Karpas-422 (cell line): ENCODE measurements around the gene MX2. TPM values are rescaled to one million over a fixed set of nuclear protein-coding genes. Genes with fewer than 3 reads are reported as not detected.

Source experiments
- DNase-seq: peaks from one replicate; pipeline ENCODE4 v3.0.0-alpha.2; 2015
- H2AFZ ChIP-seq: fragments of 200-600 bp; sonication (generic); 2 replicates; pipeline ENCODE4 v1.6.1; 2014; ENCODE audit warnings: antibody characterized with exemption, low read length, mixed read lengths
- H3K27ac ChIP-seq: fragments of 200-600 bp; sonication (generic); 2 replicates; pipeline ENCODE4 v1.5.1; 2014; ENCODE audit warnings: mild to moderate bottlenecking, low read length, moderate library complexity
- H3K27me3 ChIP-seq: fragments of 200-600 bp; sonication (generic); 2 replicates; pipeline ENCODE4 v1.6.1; 2014; ENCODE audit warnings: low read length, mixed read lengths
- H3K36me3 ChIP-seq: fragments of 200-600 bp; sonication (generic); 2 replicates; pipeline ENCODE4 v1.6.1; 2014; ENCODE audit warnings: low read length, mixed read lengths; ENCODE audit not compliant: insufficient read depth
- H3K4me1 ChIP-seq: fragments of 200-600 bp; sonication (generic); 2 replicates; pipeline ENCODE4 v1.6.1; 2014; ENCODE audit warnings: mild to moderate bottlenecking, low read length, mixed read lengths
- H3K4me2 ChIP-seq: fragments of 200-600 bp; sonication (generic); 2 replicates; pipeline ENCODE4 v1.6.1; 2014; ENCODE audit warnings: low read length, low read depth, mild to moderate bottlenecking; ENCODE audit not compliant: poor library complexity, severe bottlenecking
- H3K4me3 ChIP-seq: fragments of 200-600 bp; sonication (generic); 2 replicates; pipeline ENCODE4 v1.5.1; 2014; ENCODE audit warnings: mild to moderate bottlenecking, antibody characterized with exemption, low read length, mixed read lengths
- H3K79me2 ChIP-seq: fragments of 200-600 bp; sonication (generic); 2 replicates; pipeline ENCODE4 v1.6.1; 2014; ENCODE audit warnings: mild to moderate bottlenecking, low read length, mixed read lengths
- H3K9ac ChIP-seq: fragments of 200-600 bp; sonication (generic); 2 replicates; pipeline ENCODE4 v1.6.0; 2014; ENCODE audit warnings: low read length
- H3K9me2 ChIP-seq: fragments of 200-600 bp; sonication (generic), shearing (Covaris generic); replicated peaks from 2 replicates; pipeline ENCODE4 v1.6.0; 2014; ENCODE audit warnings: mild to moderate bottlenecking, low read length, moderate library complexity; ENCODE audit not compliant: insufficient read depth
- H3K9me3 ChIP-seq: fragments of 300-700, 200-600 bp; sonication (generic); 2 replicates; pipeline ENCODE4 v1.6.1; 2014; ENCODE audit warnings: low read length, mixed read lengths
- H4K20me1 ChIP-seq: fragments of 200-600 bp; sonication (generic); 2 replicates; pipeline ENCODE4 v1.6.1; 2014; ENCODE audit warnings: mild to moderate bottlenecking, antibody characterized with exemption, low read length, low read depth; ENCODE audit not compliant: insufficient read depth
- total RNA-seq: library from RNA; depleted of rRNA; stranded (reverse); fragments of >200 nt; shearing (Covaris generic); gene quantifications from 2 replicates; pipeline ENCODE4 v1.2.3, GENCODE V29; 2014; ENCODE audit warnings: low replicate concordance

MX2 gene
- total RNA-seq, 1 experiment from 2014 or later: 27.8 TPM

DNA sequence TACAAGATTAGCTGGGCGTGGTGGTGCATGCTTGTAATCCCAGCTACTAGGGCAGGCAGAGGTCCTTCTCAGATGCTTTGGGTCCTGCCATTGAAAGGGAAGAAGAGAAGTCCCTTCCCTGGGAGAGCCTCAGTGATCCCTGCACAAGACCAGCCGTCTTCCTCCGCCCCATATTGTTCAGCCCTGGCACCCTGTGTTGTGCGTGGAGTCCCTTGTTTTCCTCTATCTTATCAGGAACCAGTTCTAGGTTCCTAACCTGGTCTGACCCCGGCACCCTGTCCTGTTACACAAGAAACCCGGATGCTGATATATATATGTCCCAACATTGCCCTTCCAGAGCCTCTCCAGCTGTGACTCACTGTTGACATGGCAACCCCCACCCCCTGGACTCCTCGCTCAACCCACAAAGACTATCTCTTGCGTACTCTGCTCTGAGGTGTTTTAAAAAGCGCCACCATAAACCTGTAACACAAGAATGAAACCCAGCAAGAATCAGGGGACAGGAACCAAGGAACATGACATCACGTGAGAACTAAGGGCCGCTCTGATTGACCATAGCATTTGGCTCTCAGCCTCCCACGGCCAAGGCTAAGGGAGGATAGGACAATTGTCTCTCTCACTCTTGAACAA, 4.8 kb downstream of the MX2 start:
- peaks cover 17% of the 10 kb centered on the region for H3K79me2 ChIP-seq
- H3K9me3 ChIP-seq: no peaks in the 10 kb centered on the region
- no peaks in the 10 kb centered on the region for H3K36me3 ChIP-seq
- peak overlapping the region; percentile 92 for H3K27ac ChIP-seq
- peak overlapping the region; percentile 67 for H3K4me2 ChIP-seq
- no peak overlapping the region; the same call in 1 of the 2 replicates for H2AFZ ChIP-seq
- peaks cover 64% of the 10 kb centered on the region for H3K4me1 ChIP-seq
- peak overlapping the region; percentile 57 for H3K4me3 ChIP-seq
- H3K9ac ChIP-seq: peak overlapping the region; percentile 65
- no peaks in the 10 kb centered on the region for H4K20me1 ChIP-seq
- DNase-seq: peak; percentile 60
- H3K9me2 ChIP-seq: no peaks in the 10 kb centered on the region
- H3K27me3 ChIP-seq: no peaks in the 10 kb centered on the region

DNA sequence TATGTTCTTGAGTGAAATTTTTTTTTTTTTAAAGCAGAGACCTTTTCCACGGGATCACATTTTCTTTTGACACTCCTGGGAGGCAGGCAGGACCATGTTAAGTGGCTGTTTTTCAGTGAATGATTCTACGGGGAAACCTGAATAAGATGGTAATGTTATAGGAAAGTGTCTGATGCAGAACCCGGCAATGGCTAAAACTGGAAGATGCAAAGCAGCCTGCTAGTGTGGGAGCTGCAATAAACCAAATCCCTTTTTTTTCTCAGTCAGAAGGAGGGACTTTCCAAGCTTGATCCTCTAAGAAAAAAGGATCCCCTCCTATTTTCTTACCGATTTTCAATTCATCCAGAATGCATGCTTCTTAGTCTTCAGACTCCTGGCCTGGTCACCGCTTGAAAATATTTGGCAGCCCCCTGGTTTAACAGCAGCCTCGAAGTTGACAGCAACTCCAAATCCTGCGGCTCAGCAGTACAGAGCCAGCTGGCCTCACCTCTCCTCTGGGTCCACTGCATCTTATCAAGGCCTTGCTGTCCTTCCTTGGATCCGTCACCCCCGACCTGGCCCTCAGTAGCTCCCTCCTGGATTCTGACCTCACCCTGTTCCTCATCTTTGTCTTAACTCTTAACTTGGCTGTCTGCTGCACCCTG, 5.6 kb downstream of the MX2 start:
- no peaks in the 10 kb centered on the region for H3K27me3 ChIP-seq
- peak; percentile 58 for DNase-seq
- no peaks in the 10 kb centered on the region for H3K9me2 ChIP-seq
- no peaks in the 10 kb centered on the region for H4K20me1 ChIP-seq
- no peaks in the 10 kb centered on the region for H3K36me3 ChIP-seq
- 0 out of 2 replicates have a peak overlapping the region, but pooled peaks have one; percentile 2 for H2AFZ ChIP-seq
- H3K79me2 ChIP-seq: peaks cover 25% of the 10 kb centered on the region
- no peaks in the 10 kb centered on the region for H3K9me3 ChIP-seq
- peak overlapping the region; percentile 65 for H3K9ac ChIP-seq
- peaks cover 56% of the 10 kb centered on the region for H3K4me1 ChIP-seq
- H3K4me2 ChIP-seq: peak overlapping the region; percentile 67
- H3K27ac ChIP-seq: peak overlapping the region; percentile 92
- H3K4me3 ChIP-seq: peak overlapping the region; percentile 57

DNA sequence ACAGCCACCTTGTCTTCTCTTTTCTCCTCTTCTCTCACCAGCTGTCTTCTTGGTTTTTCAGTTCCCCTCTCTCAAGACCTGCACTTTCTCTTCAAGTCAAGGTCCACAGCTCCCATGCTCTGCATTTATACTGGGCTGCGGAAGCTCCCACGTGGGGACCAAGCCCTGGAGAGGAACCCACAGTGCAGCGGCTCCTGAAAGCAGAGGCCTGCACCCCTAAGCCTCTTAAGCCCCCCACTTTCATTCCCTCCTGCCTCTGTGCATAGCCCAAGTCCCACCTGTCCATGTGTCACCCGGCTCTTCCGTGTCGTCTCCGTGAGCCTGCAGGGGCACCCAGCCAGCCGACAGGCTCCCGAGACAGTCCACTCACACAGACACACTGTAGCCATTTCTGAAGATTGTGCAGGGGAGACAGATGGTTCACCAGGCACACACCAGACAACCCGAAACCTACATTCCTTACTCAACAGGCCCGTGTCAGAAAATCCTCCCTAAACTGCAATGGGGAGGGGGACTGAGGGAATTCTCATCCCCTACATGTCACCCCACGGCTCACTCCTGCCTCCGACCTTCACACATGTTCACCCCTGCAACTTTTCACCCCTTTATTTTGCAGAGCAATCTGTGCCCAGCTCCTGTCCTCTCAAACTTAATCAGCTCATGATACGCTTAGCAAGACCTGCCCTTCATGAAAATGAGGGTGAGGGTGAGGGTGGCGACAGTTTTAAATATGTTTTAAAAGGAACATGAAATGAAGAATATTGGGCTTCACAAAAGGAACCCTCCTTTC, 6.3 kb downstream of the MX2 start:
- H3K27ac ChIP-seq: peak overlapping the region; percentile 92
- no peaks in the 10 kb centered on the region for H3K36me3 ChIP-seq
- no peaks in the 10 kb centered on the region for H3K9me3 ChIP-seq
- H3K4me3 ChIP-seq: peak overlapping the region; percentile 57
- peak; percentile 85 for DNase-seq
- peak overlapping the region; percentile 67 for H3K4me2 ChIP-seq
- peaks cover 32% of the 10 kb centered on the region for H3K79me2 ChIP-seq
- no peaks in the 10 kb centered on the region for H3K27me3 ChIP-seq
- peak overlapping the region; percentile 65 for H3K9ac ChIP-seq
- peak overlapping the region; percentile 2; the same call in 1 of the 2 replicates for H2AFZ ChIP-seq
- H4K20me1 ChIP-seq: no peaks in the 10 kb centered on the region
- peaks cover 50% of the 10 kb centered on the region for H3K4me1 ChIP-seq
- H3K9me2 ChIP-seq: no peaks in the 10 kb centered on the region

DNA sequence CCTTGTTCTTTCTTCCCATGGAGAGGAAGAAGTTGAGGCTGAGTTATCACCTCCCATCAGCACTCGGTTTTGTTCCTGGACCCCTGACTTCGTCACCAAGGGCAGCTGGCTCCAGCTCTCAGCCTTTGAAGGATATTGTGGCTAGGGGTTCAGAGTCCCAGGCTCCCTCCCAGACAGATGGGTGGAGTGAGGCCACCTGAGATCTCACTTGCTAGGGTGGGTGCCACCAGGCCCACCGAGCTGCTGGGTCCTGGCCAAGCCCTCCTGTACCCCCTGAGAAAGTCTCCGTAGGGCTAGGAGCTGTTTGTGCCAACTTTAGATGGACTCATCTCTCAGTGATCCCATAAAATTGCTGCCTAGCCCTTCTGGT, 6.9 kb downstream of the MX2 start:
- Histone ChIP-seq H3K79me2 (peaks cover 33% of the 10 kb centered on the region), H3K9me2 (no peaks in the 10 kb centered on the region), H3K4me2 (peak overlapping the region; percentile 67), H2AFZ (peak overlapping the region; percentile 2; the same call in 1 of the 2 replicates), H3K4me3 (peak overlapping the region; percentile 57), H3K36me3 (no peaks in the 10 kb centered on the region), H3K27ac (peak overlapping the region; percentile 92), H3K27me3 (no peaks in the 10 kb centered on the region), H3K4me1 (peaks cover 50% of the 10 kb centered on the region), H3K9me3 (no peaks in the 10 kb centered on the region), H4K20me1 (no peaks in the 10 kb centered on the region), H3K9ac (peak overlapping the region; percentile 65)
- peak; percentile 58 for DNase-seq

DNA sequence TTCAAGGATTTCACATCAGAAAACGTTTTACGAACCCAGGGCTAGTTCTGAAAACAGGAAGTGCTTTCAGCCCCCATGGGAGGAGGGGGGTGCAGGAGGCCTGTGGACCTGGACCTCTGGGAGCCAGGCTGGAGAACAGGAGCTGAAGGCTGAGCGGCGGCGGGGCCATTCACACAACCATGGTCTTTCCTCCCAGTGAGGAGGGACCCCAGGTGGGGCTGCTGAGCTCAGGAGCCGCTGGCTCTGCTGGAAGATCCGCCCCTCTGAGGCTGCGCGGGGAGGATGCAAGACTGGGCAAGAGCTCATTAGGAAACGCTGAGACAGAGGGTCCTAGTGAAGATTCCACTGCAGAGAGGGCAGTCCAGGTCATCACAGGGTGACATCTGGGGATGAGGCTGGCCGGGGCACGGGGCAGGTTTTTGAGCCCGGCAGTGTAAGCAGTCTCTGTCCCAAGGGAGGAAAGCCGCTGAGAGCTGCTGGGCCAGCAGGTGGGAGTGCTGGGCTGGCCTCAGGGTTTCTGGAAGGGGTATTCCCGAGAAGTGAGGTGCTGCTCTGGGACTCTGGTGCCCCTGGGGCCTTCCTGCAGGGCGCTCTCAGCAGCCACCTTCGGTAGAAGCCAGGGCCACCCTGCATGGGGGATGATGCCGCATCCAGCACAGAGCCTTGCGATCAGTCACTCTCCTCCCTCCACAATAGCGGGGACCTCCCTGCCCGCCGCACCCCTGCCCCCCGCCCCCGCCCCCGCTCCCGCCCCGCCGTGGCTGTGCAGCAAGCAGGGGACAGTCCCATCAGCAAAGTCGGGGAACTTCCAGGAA, 7.5 kb downstream of the MX2 start:
- no peaks in the 10 kb centered on the region for H3K27me3 ChIP-seq
- no peaks in the 10 kb centered on the region for H3K9me2 ChIP-seq
- H3K9me3 ChIP-seq: no peaks in the 10 kb centered on the region
- H3K4me1 ChIP-seq: peaks cover 50% of the 10 kb centered on the region
- H3K27ac ChIP-seq: peak overlapping the region; percentile 92
- H3K9ac ChIP-seq: peak overlapping the region; percentile 65
- peak overlapping the region; percentile 67 for H3K4me2 ChIP-seq
- no peaks in the 10 kb centered on the region for H3K36me3 ChIP-seq
- no peaks in the 10 kb centered on the region for H4K20me1 ChIP-seq
- peak; percentile 88 for DNase-seq
- H3K4me3 ChIP-seq: peak overlapping the region; percentile 57
- H3K79me2 ChIP-seq: peaks cover 33% of the 10 kb centered on the region
- H2AFZ ChIP-seq: no peak overlapping the region

DNA sequence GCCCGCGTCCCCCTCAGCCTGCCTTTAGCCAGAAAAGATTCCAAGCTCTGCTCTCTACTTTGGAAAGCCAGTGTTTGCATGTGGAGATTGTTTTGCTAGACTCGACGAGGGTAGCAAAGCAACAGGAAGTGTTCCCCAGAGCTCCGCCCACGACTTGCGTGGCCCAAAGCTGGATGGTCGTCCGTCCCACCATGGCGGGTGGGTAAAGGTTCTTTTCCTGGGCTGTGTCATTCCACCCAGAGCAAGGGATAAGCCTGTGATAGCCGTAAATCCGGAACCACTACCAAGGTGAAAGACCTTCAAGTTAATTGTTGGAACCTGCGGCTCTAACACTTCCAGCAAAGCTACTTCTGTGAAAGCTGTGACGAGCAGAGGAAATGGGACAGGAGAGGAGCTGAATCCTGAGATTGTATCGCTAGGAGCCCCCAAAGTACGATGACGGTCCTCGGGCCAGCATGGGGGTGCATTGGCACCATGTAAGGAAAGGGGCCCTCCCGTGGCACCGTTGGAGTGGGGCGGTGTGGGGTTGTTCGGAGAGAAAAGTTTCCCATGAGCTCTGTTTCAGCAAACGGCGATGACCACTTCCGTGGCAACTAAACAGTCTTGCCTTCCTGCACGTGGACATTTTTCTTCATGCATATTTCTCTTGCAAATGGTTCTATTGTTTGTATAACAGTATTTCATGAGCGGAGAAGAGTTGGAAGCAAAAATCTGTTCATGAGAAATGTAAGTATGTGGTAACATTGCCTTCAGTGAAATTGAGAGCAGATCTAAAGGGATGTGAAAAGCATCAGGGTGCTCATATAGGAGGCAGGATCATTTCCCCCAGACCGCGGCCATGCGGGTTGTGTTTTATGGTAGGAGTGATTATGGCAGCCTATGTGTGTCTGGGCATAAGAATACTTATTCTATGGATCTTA, 8.4 kb downstream of the MX2 start:
- Histone ChIP-seq H3K9me2 (no peaks in the 10 kb centered on the region), H3K27me3 (no peaks in the 10 kb centered on the region), H4K20me1 (no peaks in the 10 kb centered on the region), H2AFZ (peak overlapping the region; percentile 85; the same call in 1 of the 2 replicates), H3K4me1 (peaks cover 50% of the 10 kb centered on the region), H3K36me3 (no peaks in the 10 kb centered on the region), H3K4me3 (peak overlapping the region; percentile 57), H3K4me2 (peak overlapping the region; percentile 67), H3K27ac (peak overlapping the region; percentile 92), H3K9me3 (no peaks in the 10 kb centered on the region), H3K9ac (peak overlapping the region; percentile 65), H3K79me2 (peaks cover 33% of the 10 kb centered on the region)
- peak; percentile 76 for DNase-seq
